SW 1271 (cell line): ENCODE measurements around the gene TFB2M.

Source experiments
- DNase-seq, 2 experiments: peaks; one replicate each; lab custom pipeline; 2025; lab: John Stamatoyannopoulos, UW

Gene TFB2M

DNA sequence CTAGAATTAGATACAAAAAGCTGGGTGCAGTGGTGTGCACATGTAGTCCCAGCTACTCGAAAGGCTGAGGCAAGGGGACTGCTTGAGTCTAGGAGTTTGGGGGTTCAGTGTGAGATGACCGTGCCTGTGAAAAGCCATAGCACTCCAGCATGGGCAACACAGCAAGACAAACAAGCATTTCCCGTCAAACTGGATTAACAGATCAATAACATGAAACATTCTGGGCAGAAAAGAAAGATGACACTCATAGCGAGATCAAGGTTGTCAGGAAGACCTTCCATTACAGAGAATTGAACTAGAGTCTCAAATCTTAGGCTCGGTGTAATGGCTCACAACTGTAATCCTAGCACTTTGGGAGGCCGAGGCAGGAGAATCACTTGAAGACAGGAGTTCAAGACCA is 14.0 kb downstream of the TFB2M start:
- no peak for DNase-seq

- no peak for DNase-seq
Measured at GRCh38 chr1:246550402-246550801, 15.7 kb downstream of the TFB2M start.

GRCh38 chr1:246549665-246550064 is 16.4 kb downstream of the TFB2M start:
- no peak for DNase-seq

DNA sequence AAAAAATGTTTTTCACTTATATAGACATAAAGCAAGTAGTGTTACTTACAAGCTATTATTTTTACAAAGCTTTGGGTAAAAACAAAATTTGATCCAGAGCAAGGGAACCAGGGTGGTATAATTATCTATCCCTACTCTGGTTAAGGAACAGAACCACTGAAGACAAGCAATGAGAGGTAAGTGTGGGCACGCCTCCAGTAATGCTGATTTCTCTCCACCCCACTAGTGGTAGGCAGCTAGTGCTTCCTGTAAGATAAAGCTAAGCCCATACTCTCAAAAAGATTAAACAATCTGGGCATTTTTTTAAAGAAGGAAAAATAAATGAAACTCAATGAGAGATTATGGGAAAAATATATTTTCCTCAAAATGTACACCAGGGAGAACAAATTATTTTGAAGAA is 22.1 kb downstream of the TFB2M start:
- no peak for DNase-seq

DNA sequence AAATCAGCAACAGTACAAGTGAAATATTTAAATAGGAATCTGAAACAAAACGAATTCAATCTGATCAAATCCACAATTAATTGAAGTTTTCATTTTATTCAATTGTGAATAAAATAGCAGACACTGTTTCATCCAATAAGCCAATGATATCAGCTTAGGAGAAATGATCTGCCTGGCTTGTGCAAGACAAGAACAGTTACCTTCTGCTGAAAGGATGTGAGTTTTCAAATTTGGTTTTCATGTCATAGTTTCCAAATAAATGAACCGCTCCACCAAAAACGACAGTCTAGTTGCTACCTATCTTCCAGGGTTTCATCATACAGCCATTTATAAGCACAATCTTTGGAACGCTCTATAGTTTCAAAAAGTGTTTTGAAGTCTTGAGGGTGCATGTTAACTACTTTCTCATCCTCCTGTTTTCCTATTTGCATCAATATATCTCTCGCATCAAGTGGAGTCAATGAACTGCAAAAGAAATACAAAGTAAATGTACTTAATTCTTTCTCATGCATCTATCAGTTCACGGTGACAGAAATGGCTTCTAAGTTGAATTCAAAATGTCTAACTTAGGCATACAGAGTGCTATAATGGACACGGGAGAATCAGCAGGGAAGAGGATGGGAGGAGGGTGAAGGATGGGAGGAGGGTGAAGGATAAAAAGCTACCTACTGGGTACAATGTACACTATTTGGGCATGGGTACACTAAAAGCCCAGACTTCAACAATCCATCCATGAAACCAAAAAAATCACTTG is 25.1 kb downstream of the TFB2M start:
- DNase-seq, result no peak

- DNase-seq, result no peak
Measured at GRCh38 chr1:246537887-246538286, 28.2 kb downstream of the TFB2M start.

- no peak for DNase-seq
Measured at GRCh38 chr1:246537441-246537840, 28.6 kb downstream of the TFB2M start.

- DNase-seq, result no peak
Measured at GRCh38 chr1:246534114-246534513, 31.9 kb downstream of the TFB2M start.

DNA sequence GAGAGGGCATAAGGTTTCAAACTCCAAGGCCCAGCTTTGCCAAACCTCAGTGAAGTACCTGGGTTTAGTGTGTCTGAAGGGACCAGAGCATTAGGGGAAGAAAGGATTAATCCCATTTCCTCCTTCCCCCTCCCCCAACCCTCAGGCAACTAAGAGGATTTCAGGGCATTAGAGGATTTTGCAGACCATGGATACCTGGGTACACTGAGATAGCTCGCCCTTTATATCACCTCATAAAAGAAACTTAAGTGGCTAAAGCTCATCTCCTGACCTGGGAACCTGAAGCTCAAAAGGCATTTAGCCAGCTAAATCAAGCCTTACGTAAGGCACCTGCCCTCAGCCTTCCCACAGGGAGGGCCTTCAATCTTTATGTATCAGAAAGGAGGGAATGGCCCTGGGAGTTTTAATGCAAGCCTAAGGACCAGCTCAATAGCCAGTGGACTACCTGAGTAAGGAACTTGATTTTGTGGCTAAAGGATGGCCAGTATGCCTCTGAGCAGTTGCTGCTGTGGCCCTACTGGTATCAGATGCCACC is 32.6 kb downstream of the TFB2M start:
- DNase-seq, result no peak

DNA sequence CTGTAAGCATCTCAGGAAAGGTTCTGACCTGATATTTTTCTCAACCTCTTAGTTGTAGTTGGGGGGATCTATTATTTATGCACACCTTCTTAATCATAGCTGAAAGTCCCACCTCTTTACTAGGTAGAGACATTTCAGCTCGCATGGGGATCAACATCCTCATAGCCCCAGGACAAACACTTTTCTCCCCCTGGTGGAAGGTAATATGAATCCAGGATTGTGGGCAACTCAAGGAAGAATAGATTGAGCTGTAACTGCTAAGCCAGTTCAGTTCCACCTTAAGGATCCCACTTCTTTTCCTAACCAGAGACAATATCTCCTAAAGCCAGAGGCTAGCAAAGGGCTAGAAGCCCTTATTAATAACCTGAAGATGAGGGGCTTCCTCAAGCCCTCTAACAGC is 33.5 kb downstream of the TFB2M start:
- no peak for DNase-seq

GRCh38 chr1:246530482-246530881 is 35.6 kb downstream of the TFB2M start:
- no peak for DNase-seq

GRCh38 chr1:246528933-246529731 is 36.9 kb downstream of the TFB2M start:
- DNase-seq, result no peak

DNA sequence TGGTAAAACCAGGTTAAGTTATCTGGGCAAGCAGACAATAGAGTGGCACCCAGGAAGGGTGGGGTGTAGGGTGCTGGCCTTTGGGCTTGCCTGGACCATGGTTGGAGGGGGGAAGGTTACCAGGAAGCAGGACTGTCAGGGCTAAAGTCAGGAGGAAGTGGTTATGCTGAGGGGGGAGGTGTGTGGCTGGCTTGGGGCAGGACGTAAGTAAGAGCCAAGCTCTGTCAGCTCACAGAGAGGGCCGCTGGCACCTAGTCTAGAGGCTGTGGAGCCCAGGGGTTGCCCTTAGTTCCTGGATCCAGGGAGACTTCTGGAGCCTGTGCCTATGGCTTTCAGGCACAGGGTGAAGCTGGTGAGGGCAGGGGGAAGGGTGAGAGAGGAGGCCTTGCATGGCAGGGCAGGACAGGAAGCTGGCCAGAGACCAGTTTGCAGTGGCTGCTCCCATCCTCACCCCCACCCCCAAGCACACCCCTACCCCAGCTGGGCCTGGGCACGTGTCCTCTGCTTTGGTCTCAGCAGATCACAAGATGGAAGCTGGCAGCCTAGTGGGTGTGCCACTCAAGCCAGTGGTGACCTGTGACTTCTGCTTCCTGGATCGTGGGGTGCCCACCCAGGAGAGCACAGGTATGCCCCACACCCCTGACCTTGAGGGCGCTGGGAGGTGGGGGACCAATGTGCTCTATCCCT is 38.5 kb downstream of the TFB2M start:
- no peak for DNase-seq

DNA sequence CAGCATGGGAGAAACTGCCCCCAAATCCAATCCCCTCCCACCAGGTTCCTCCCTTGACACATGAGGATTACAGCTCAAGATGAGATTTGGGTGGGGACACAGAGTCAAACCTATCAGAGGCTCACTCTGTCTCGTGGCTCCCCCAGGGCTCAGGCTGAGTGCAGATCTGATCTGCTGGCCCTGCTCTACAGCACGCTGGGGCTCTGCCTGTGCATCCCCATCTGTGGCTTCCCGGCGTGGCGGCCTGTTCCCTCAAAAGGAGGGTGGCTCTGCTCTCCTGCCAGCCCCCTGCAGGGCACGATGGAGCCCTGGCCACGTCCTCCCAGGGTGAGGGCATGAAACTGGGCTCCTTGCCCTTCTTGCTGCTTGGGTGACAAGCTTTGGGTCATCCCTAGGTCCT is 39.1 kb downstream of the TFB2M start:
- no peak for DNase-seq

DNA sequence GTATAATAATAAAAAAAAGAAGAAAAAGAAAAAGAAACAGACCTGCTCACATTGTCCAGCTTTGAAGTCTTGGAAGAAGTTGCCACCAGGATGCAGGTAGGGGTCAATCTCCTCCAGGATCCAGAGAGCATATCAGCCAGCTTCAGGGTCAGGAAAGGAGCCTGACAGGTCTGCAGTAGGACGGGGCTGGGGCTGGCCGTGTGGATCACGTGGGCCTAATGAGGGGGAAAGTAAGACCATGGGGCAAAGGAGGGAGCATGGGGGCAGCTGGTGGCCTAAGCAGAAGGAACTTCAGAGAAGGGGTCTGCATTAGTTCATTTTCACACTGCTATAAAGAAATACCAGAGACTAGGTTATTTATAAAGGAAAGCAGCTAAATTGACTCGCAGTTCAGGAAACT is 39.7 kb downstream of the TFB2M start:
- DNase-seq, result no peak

GRCh38 chr1:246519514-246519913 is 46.5 kb downstream of the TFB2M start:
- DNase-seq, result no peak

DNA sequence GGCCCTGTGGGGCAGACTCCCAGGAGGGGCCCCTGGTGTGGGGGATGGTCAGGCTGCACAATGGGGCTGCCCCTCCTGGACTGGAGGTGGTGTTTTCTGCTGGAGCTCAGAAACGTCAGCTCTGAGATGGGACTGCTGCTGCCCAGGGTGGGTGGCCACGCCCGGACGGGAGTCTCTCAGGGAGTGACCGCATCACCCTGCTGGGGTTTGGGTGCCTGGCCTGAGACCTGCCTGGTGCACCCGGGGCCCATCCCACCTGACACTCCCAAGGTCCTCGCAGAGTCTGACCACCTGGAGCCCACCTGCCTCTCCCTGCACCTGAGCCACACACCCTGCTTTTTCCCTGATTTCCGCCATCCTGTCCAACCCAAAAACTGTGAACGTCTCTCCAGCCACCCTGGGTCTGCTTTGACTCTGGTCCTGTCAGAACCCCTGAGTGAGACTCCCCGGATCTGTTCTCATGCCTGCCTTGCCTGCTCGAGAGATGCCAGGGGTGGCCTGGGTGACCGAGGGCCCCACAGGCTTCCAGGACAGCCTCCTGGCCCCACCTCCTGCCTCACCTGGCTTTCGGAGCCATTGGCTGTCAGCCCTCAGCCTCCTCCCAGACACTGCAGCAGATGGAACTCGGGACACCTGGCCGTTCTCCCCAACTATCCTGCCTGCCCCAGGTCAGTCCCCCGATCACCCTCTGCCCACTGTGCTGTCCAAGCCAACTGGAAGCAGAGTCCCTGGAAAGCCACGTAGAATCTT is 47.4 kb downstream of the TFB2M start:
- no peak for DNase-seq

DNA sequence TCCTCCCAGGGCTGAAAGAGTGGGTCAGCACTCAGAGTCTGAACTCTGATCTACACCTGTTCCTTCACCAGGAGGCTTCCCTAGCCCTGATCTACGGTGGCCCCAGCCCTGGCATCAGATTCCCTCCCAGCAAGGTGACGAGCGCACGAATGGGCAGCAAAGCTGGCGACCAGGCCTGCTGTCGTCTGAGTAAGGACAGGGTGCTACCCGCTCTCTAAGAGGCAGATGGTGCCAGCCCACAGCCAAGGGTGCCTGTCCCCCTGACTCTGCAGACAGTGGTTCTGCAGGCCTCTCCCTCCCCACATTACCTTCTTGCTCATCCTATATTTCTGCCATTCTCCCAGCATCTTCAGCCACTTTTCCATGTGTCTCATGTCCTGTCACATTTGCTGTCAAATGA is 48.7 kb downstream of the TFB2M start:
- no peak for DNase-seq

GRCh38 chr1:246516126-246516525 is 49.9 kb downstream of the TFB2M start:
- DNase-seq, result no peak

GRCh38 chr1:246515390-246516005 is 50.6 kb downstream of the TFB2M start:
- no peak for DNase-seq

- DNase-seq, result no peak
Measured at GRCh38 chr1:246513619-246514343, 52.3 kb downstream of the TFB2M start.
